Chondrocyte (in vitro differentiated cells): ENCODE measurements around the gene ANK2. TPM values are rescaled to one million over a fixed set of nuclear protein-coding genes. Genes with fewer than 3 reads are reported as not detected.

Experiments
- DNase-seq: peaks from one replicate; pipeline ENCODE4 v3.0.0; 2021; ENCODE audit warnings: mixed read lengths, low spot score
- H3K27ac Mint-ChIP-seq: one replicate; pipeline ENCODE4 v1.8.0; 2021; ENCODE audit warnings: mild to moderate bottlenecking, moderate library complexity, mixed read lengths; ENCODE audit not compliant: unreplicated experiment
- H3K27me3 Mint-ChIP-seq: 2 replicates; pipeline ENCODE4 v1.8.0; 2021; ENCODE audit warnings: low read depth, mixed read lengths
- H3K36me3 Mint-ChIP-seq: 2 replicates; pipeline ENCODE4 v1.8.0; 2021; ENCODE audit warnings: low read depth, mixed read lengths
- H3K4me1 Mint-ChIP-seq: 2 replicates; pipeline ENCODE4 v1.8.0; 2021; ENCODE audit warnings: low read depth, mild to moderate bottlenecking, mixed read lengths
- H3K4me3 Mint-ChIP-seq: one replicate; pipeline ENCODE4 v1.8.0; 2021; ENCODE audit warnings: mild to moderate bottlenecking, moderate library complexity, mixed read lengths; ENCODE audit not compliant: unreplicated experiment
- H3K9me3 Mint-ChIP-seq: 2 replicates; pipeline ENCODE4 v1.8.0; 2021; ENCODE audit warnings: low read depth, mixed read lengths
- CTCF ChIP-seq: fragments of 200-600 bp; sonication (generic); IDR thresholded peaks from 2 replicates; pipeline ENCODE4 v1.5.0; 2021; ENCODE audit warnings: antibody characterized with exemption, mild to moderate bottlenecking, moderate library complexity
- total RNA-seq: library from RNA; stranded (reverse); gene quantifications from 3 replicates; pipeline ENCODE4 v1.2.1, GENCODE V29; 2021

ANK2 gene
- total RNA-seq, 1 donor from 2014 or later = 71.2 TPM

GRCh38 chr4:113327494-113327893 lies 278.0 kb downstream of the ANK2 start:
- Mint-ChIP-seq H3K4me1 (peaks cover 3% of the 10 kb centered on the region), H3K27ac (no peak overlapping the region), H3K27me3 (no peaks in the 10 kb centered on the region), H3K9me3 (no peaks in the 10 kb centered on the region), H3K36me3 (peaks cover 5% of the 10 kb centered on the region), H3K4me3 (no peak overlapping the region)
- DNase-seq = no peak
- TF ChIP-seq CTCF = no peak

- TF ChIP-seq CTCF = peak; percentile 63
- no peak for DNase-seq
- Mint-ChIP-seq H3K4me1 (peaks cover 3% of the 10 kb centered on the region), H3K9me3 (no peaks in the 10 kb centered on the region), H3K4me3 (no peak overlapping the region), H3K27ac (no peak overlapping the region), H3K27me3 (no peaks in the 10 kb centered on the region), H3K36me3 (peaks cover 8% of the 10 kb centered on the region)
Observed at GRCh38 chr4:113328514-113328913, 279.1 kb downstream of the ANK2 start.

GRCh38 chr4:113330200-113330599 lies 280.7 kb downstream of the ANK2 start:
- Mint-ChIP-seq H3K4me1 (no peaks in the 10 kb centered on the region), H3K9me3 (no peaks in the 10 kb centered on the region), H3K4me3 (no peak overlapping the region), H3K36me3 (peaks cover 11% of the 10 kb centered on the region), H3K27me3 (no peaks in the 10 kb centered on the region), H3K27ac (no peak overlapping the region)
- no peak for TF ChIP-seq CTCF
- DNase-seq = no peak

- Mint-ChIP-seq H3K27me3 (no peaks in the 10 kb centered on the region), H3K4me3 (no peak overlapping the region), H3K36me3 (peaks cover 19% of the 10 kb centered on the region), H3K4me1 (no peaks in the 10 kb centered on the region), H3K9me3 (no peaks in the 10 kb centered on the region), H3K27ac (no peak overlapping the region)
- no peak for DNase-seq
- TF ChIP-seq CTCF = no peak
Observed at GRCh38 chr4:113331811-113332210, 282.4 kb downstream of the ANK2 start.

GRCh38 chr4:113332701-113333100 lies 283.2 kb downstream of the ANK2 start:
- H3K9me3 Mint-ChIP-seq = no peaks in the 10 kb centered on the region
- TF ChIP-seq CTCF = no peak
- H3K4me3 Mint-ChIP-seq = no peak overlapping the region
- H3K4me1 Mint-ChIP-seq = no peaks in the 10 kb centered on the region
- H3K27ac Mint-ChIP-seq = no peak overlapping the region
- DNase-seq = no peak
- H3K27me3 Mint-ChIP-seq = no peaks in the 10 kb centered on the region
- peaks cover 19% of the 10 kb centered on the region for H3K36me3 Mint-ChIP-seq
